Hematopoietic multipotent progenitor cell (in vitro differentiated cells): ENCODE data around the gene M1AP. TPM values are rescaled to one million over a fixed set of nuclear protein-coding genes. Genes with fewer than 3 reads are reported as not detected.

Source experiments
- DNase-seq, 3 donors: peaks; one replicate each; pipeline ENCODE4 v3.0.0-alpha.2; 2011 to 2015; ENCODE audit warnings: low read depth in 2 of 3, low spot score in 2 of 3
- total RNA-seq: library from RNA; depleted of rRNA; stranded (reverse); fragments of >200 nt; gene quantifications from one replicate; pipeline ENCODE4 v1.2.3, GENCODE V29; 2012

Gene M1AP
- total RNA-seq, 1 donor = 0.54 TPM

DNA sequence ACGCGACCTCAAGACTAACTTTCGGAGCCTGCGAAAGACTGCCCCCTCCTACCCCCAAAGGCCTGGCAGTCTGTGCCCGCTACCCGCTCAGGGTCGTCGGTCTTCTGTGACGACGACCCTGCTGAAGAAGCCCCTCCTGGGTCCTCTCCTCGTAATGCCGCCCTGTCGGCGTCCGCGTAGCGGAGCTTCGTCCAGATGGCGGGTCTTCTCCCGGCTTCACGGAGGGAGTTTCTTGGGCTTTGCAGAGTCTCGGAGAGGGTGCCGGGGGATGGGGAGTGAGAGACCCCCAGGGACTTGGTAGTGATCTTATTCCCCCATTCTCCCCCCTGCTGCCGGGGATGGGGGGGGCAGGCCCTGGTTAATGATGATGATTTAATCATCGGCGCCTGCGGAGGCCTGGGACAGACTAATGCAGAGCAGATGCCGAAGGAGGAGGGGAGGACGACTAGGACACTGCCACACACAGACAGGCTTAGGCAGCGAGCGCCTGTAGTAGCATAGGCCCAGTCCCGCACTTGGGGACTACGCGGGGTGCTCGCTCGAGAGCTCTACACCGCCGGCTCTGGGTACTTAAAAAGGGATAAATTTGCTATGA, 140.1 kb downstream of the M1AP start:
- no peak for DNase-seq

Other genes with a start within 250 kb of the M1AP start
- 2.7 TPM for gene C2orf81, start 226.7 kb downstream of the M1AP start, total RNA-seq
- 98.0 TPM for gene WDR54, start 226.6 kb downstream of the M1AP start, total RNA-seq
- 18.6 TPM for gene RTKN, start 206.4 kb downstream of the M1AP start, total RNA-seq
- 18.0 TPM for gene INO80B, start 193.2 kb downstream of the M1AP start, total RNA-seq
- gene WBP1, start 189.9 kb downstream of the M1AP start, total RNA-seq = 121 TPM
- 68.1 TPM for gene MOGS, start 182.9 kb downstream of the M1AP start, total RNA-seq
- gene MRPL53, start 175.7 kb downstream of the M1AP start, total RNA-seq = 36.4 TPM
- 31.5 TPM for gene CCDC142, start 165.3 kb downstream of the M1AP start, total RNA-seq
- 15.6 TPM for gene TTC31, start 165.2 kb downstream of the M1AP start, total RNA-seq
- 0.54 TPM for gene LBX2, start 148.7 kb downstream of the M1AP start, total RNA-seq
- 16.2 TPM for gene PCGF1, start 140.6 kb downstream of the M1AP start, total RNA-seq
- 0.27 TPM for gene TLX2, start 133.9 kb downstream of the M1AP start, total RNA-seq
- under 0.01 TPM for gene DQX1, start 122.1 kb downstream of the M1AP start, total RNA-seq
- 121 TPM for gene AUP1, start 118.6 kb downstream of the M1AP start, total RNA-seq
- gene HTRA2, start 118.4 kb downstream of the M1AP start, total RNA-seq = 108 TPM
- 14.3 TPM for gene LOXL3, start 94.4 kb downstream of the M1AP start, total RNA-seq
- 61.7 TPM for gene DOK1, start 93.6 kb downstream of the M1AP start, total RNA-seq
- 4.8 TPM for gene SEMA4F, start 5.9 kb upstream of the M1AP start, total RNA-seq
- gene HK2, start 185.8 kb upstream of the M1AP start, total RNA-seq = 13.5 TPM